Occipital lobe (tissue), 2 donors: ENCODE measurements around the gene CYTH3. TPM values are rescaled to one million over a fixed set of nuclear protein-coding genes. Genes with fewer than 3 reads are reported as not detected.
"Not testable (repeated sequence)": the region's sequence is repeated elsewhere in the genome, so short reads cannot be mapped to it uniquely, and the experiment has no call there.

Source experiments
- DNase-seq: peaks from one replicate; lab custom pipeline; 2025; lab: John Stamatoyannopoulos, UW
- total RNA-seq: library from RNA; depleted of rRNA; stranded (reverse); fragments of >200 nt; gene quantifications from one replicate; pipeline ENCODE4 v1.2.3, GENCODE V29; 2014

Gene CYTH3
- total RNA-seq, 1 donor from 2014 or later = 35.6 TPM

GRCh38 chr7:6154542-6155404, 117.7 kb downstream of the CYTH3 start:
- DNase-seq = no peak

- DNase-seq = no peak
Observed at GRCh38 chr7:6153646-6154541, 118.5 kb downstream of the CYTH3 start.

- no peak for DNase-seq
Observed at GRCh38 chr7:6151994-6152735, 120.3 kb downstream of the CYTH3 start.

- not testable (repeated sequence) for DNase-seq
Observed at GRCh38 chr7:6151527-6151926, 120.9 kb downstream of the CYTH3 start.

GRCh38 chr7:6149996-6150395, 122.4 kb downstream of the CYTH3 start:
- no peak for DNase-seq

GRCh38 chr7:6148724-6149360, 123.6 kb downstream of the CYTH3 start:
- DNase-seq = no peak

- no peak for DNase-seq
Observed at GRCh38 chr7:6147627-6148026, 124.8 kb downstream of the CYTH3 start.

- no peak for DNase-seq
Observed at GRCh38 chr7:6146666-6147065, 125.8 kb downstream of the CYTH3 start.

- no peak for DNase-seq
Observed at GRCh38 chr7:6143997-6144396, 128.4 kb downstream of the CYTH3 start.

- no peak for DNase-seq
Observed at GRCh38 chr7:6142871-6143380, 129.5 kb downstream of the CYTH3 start.

GRCh38 chr7:6139189-6139996, 133.0 kb downstream of the CYTH3 start:
- DNase-seq = no peak

- no peak for DNase-seq
Observed at GRCh38 chr7:6136475-6136874, 135.9 kb downstream of the CYTH3 start.

- no peak for DNase-seq
Observed at GRCh38 chr7:6133249-6133648, 139.2 kb downstream of the CYTH3 start.

GRCh38 chr7:6130007-6130587, 142.3 kb downstream of the CYTH3 start:
- DNase-seq = no peak

GRCh38 chr7:6128205-6128604, 144.2 kb downstream of the CYTH3 start:
- DNase-seq = no peak

- DNase-seq = no peak
Observed at GRCh38 chr7:6127110-6127490, 145.3 kb downstream of the CYTH3 start.

- DNase-seq = no peak
Observed at GRCh38 chr7:6123843-6124242, 148.6 kb downstream of the CYTH3 start.

- no peak for DNase-seq
Observed at GRCh38 chr7:6121141-6121540, 151.3 kb downstream of the CYTH3 start.

GRCh38 chr7:6117533-6117932, 154.9 kb downstream of the CYTH3 start:
- DNase-seq = no peak

GRCh38 chr7:6116211-6116610, 156.2 kb downstream of the CYTH3 start:
- DNase-seq = no peak
